ENCODE results near the gene MAN1C1. TPM values are rescaled to one million over a fixed set of nuclear protein-coding genes. Genes with fewer than 3 reads are reported as not detected.

The MAN1C1 gene
- total and polyA plus RNA-seq, 9 of the 15 experiments (the other 6 are each of a cell fraction or from before 2014, with no cell fraction given): 0.04 to 0.44 (median 0.10) TPM; not detected in 3

DNA sequence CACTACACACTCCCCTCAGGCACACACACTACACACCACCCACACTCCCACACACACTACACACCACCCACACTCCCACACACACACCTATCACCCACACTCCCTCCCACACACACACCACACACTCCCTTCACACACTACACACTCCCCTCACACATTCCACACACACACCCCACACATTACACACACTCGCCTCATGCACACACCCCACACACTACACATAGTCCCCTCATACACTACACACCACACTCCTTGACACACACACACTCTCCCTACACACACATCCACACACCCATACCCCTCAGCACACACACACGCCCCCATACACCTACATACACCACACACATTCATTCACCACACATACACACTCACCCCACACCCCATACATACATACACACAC, 152.4 kb downstream of the MAN1C1 start (continued):
- TF ChIP-seq, protein P1, sequence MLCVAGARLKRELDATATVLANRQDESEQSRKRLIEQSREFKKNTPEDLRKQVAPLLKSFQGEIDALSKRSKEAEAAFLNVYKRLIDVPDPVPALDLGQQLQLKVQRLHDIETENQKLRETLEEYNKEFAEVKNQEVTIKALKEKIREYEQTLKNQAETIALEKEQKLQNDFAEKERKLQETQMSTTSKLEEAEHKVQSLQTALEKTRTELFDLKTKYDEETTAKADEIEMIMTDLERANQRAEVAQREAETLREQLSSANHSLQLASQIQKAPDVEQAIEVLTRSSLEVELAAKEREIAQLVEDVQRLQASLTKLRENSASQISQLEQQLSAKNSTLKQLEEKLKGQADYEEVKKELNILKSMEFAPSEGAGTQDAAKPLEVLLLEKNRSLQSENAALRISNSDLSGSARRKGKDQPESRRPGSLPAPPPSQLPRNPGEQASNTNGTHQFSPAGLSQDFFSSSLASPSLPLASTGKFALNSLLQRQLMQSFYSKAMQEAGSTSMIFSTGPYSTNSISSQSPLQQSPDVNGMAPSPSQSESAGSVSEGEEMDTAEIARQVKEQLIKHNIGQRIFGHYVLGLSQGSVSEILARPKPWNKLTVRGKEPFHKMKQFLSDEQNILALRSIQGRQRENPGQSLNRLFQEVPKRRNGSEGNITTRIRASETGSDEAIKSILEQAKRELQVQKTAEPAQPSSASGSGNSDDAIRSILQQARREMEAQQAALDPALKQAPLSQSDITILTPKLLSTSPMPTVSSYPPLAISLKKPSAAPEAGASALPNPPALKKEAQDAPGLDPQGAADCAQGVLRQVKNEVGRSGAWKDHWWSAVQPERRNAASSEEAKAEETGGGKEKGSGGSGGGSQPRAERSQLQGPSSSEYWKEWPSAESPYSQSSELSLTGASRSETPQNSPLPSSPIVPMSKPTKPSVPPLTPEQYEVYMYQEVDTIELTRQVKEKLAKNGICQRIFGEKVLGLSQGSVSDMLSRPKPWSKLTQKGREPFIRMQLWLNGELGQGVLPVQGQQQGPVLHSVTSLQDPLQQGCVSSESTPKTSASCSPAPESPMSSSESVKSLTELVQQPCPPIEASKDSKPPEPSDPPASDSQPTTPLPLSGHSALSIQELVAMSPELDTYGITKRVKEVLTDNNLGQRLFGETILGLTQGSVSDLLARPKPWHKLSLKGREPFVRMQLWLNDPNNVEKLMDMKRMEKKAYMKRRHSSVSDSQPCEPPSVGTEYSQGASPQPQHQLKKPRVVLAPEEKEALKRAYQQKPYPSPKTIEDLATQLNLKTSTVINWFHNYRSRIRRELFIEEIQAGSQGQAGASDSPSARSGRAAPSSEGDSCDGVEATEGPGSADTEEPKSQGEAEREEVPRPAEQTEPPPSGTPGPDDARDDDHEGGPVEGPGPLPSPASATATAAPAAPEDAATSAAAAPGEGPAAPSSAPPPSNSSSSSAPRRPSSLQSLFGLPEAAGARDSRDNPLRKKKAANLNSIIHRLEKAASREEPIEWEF (CRISPR knock-in tag; IDR thresholded peaks at IDR 0.05): no peak
- TF ChIP-seq SAFB2 (IDR thresholded peaks at IDR 0.05; ENCODE audit: borderline replicate concordance, low read depth, low read length, severe bottlenecking): no peak
- no peak for TF ChIP-seq NONO (IDR thresholded peaks at IDR 0.05; ENCODE audit: low read depth in 2 of 2, low read length in 1 of 2)
- TF ChIP-seq, protein P2, sequence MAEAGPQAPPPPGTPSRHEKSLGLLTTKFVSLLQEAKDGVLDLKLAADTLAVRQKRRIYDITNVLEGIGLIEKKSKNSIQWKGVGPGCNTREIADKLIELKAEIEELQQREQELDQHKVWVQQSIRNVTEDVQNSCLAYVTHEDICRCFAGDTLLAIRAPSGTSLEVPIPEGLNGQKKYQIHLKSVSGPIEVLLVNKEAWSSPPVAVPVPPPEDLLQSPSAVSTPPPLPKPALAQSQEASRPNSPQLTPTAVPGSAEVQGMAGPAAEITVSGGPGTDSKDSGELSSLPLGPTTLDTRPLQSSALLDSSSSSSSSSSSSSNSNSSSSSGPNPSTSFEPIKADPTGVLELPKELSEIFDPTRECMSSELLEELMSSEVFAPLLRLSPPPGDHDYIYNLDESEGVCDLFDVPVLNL (CRISPR knock-in tag; IDR thresholded peaks at IDR 0.05; ENCODE audit: low read depth): no peak
- no peak for TF ChIP-seq HDAC6 (IDR thresholded peaks at IDR 0.05; ENCODE audit: low read depth, low read length)
- TF ChIP-seq PHB2 (IDR thresholded peaks at IDR 0.05; ENCODE audit: low read depth): 0 out of 2 replicates have a peak, but pooled peaks have one; percentile 9
- TF ChIP-seq RFX5 (IDR thresholded peaks at IDR 0.05; ENCODE audit: low read depth, low read length): no peak
- no peak for TF ChIP-seq HMG20B (CRISPR knock-in tag; IDR thresholded peaks at IDR 0.05)
- TF ChIP-seq MYBL2 (IDR thresholded peaks at IDR 0.05; ENCODE audit: low read depth): no peak
- no peak for TF ChIP-seq MYBL2 (CRISPR knock-in tag; IDR thresholded peaks at IDR 0.05; ENCODE audit: borderline replicate concordance)
- TF ChIP-seq, protein P3, sequence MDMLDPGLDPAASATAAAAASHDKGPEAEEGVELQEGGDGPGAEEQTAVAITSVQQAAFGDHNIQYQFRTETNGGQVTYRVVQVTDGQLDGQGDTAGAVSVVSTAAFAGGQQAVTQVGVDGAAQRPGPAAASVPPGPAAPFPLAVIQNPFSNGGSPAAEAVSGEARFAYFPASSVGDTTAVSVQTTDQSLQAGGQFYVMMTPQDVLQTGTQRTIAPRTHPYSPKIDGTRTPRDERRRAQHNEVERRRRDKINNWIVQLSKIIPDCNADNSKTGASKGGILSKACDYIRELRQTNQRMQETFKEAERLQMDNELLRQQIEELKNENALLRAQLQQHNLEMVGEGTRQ (CRISPR knock-in tag; IDR thresholded peaks at IDR 0.05): no peak
- TF ChIP-seq SRF (CRISPR knock-in tag; IDR thresholded peaks at IDR 0.05): no peak
- TF ChIP-seq RBFOX2 (IDR thresholded peaks at IDR 0.05; ENCODE audit: low read depth, low read length): no peak
- no peak for TF ChIP-seq LCOR (CRISPR knock-in tag; IDR thresholded peaks at IDR 0.05)
- no peak for TF ChIP-seq ZNF780A (CRISPR knock-in tag; IDR thresholded peaks at IDR 0.05)
- no peak for TF ChIP-seq ZNF184 (CRISPR knock-in tag; IDR thresholded peaks at IDR 0.05)
- no peak for TF ChIP-seq NFIX (CRISPR knock-in tag; IDR thresholded peaks at IDR 0.05; ENCODE audit: low read depth)
- peak in 1 of 2 experiments; percentile 20; a peak in 1 of 4 replicates for TF ChIP-seq TRIM24 (IDR thresholded peaks at IDR 0.05)
- TF ChIP-seq ZSCAN32 (CRISPR knock-in tag; IDR thresholded peaks at IDR 0.05): no peak
- TF ChIP-seq, protein P4, sequence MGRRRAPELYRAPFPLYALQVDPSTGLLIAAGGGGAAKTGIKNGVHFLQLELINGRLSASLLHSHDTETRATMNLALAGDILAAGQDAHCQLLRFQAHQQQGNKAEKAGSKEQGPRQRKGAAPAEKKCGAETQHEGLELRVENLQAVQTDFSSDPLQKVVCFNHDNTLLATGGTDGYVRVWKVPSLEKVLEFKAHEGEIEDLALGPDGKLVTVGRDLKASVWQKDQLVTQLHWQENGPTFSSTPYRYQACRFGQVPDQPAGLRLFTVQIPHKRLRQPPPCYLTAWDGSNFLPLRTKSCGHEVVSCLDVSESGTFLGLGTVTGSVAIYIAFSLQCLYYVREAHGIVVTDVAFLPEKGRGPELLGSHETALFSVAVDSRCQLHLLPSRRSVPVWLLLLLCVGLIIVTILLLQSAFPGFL (CRISPR knock-in tag; IDR thresholded peaks at IDR 0.05): no peak
- TF ChIP-seq ZNF785 (CRISPR knock-in tag; IDR thresholded peaks at IDR 0.05): no peak
- TF ChIP-seq KDM2B (CRISPR knock-in tag; IDR thresholded peaks at IDR 0.05): no peak
- no peak for TF ChIP-seq TFAM (CRISPR knock-in tag; conservative IDR thresholded peaks at IDR 0.05)
